OCI-LY7 (cell line): Measurements from ENCODE around the gene PPP4R1.

Source experiments
- CTCF ChIP-seq: fragments of 200-600 bp; sonication (generic); conservative IDR thresholded peaks from 2 replicates; pipeline ENCODE4 v1.5.1; 2014; ENCODE audit warnings: mild to moderate bottlenecking, antibody characterized with exemption, low read length, moderate library complexity, mixed read lengths
- EZH2phosphoT487 ChIP-seq: fragments of 200-600 bp; sonication (generic); IDR thresholded peaks from 2 replicates; pipeline ENCODE4 v1.6.1; 2018; ENCODE audit warnings: low read depth, borderline replicate concordance, mild to moderate bottlenecking, mixed run types, antibody characterized with exemption, low read length, moderate library complexity, mixed read lengths

GRCh38 chr18:9647496-9648323 is 33.4 kb upstream of the PPP4R1 start:
- TF ChIP-seq CTCF = no peak
- TF ChIP-seq EZH2phosphoT487 = no peak
